ENCODE results near the gene DNAJB8.
A peak's percentile ranks its signal among the peaks of the same experiment; 100 is the strongest.

Gene DNAJB8

GRCh38 chr3:128423525-128424147 is 43.1 kb downstream of the DNAJB8 start:
- DNase-seq, result no peak

- DNase-seq, result no peak
These were observed 43.7 kb downstream of the DNAJB8 start for GRCh38 chr3:128422762-128423524.

GRCh38 chr3:128421966-128422365 is 44.7 kb downstream of the DNAJB8 start:
- DNase-seq, result no peak

- DNase-seq, result no peak
These were observed 45.3 kb downstream of the DNAJB8 start for GRCh38 chr3:128421439-128421836.

GRCh38 chr3:128420720-128421438 is 45.8 kb downstream of the DNAJB8 start:
- no peak for DNase-seq

- DNase-seq, result no peak
These were observed 46.4 kb downstream of the DNAJB8 start for GRCh38 chr3:128420289-128420688.

- no peak for DNase-seq
These were observed 47.4 kb downstream of the DNAJB8 start for GRCh38 chr3:128419311-128419710.

- DNase-seq, result no peak
These were observed 47.8 kb downstream of the DNAJB8 start for GRCh38 chr3:128418900-128419299.

- peak; percentile 83 for DNase-seq
These were observed 50.0 kb downstream of the DNAJB8 start for GRCh38 chr3:128416578-128417211.

- DNase-seq, result no peak
These were observed 50.7 kb downstream of the DNAJB8 start for GRCh38 chr3:128415773-128416577.

GRCh38 chr3:128415200-128415772 is 51.4 kb downstream of the DNAJB8 start:
- DNase-seq, result no peak

GRCh38 chr3:128413413-128414205 is 53.1 kb downstream of the DNAJB8 start:
- no peak for DNase-seq

GRCh38 chr3:128413003-128413370 is 53.7 kb downstream of the DNAJB8 start:
- no peak for DNase-seq

Data from fibroblast of skin of right quadriceps (primary cell).